Activated naive CD8-positive, alpha-beta T cell (primary cell): ENCODE measurements around the gene HPCAL1.
"Not testable (repeated sequence)": the region's sequence is repeated elsewhere in the genome, so short reads cannot be mapped to it uniquely, and the experiment has no call there.

Experiments
- H3K27ac Mint-ChIP-seq: one replicate; pipeline ENCODE4 v1.8.0; 2021; ENCODE audit warnings: mixed read lengths
- H3K27me3 Mint-ChIP-seq: one replicate; pipeline ENCODE4 v1.8.0; 2021; ENCODE audit warnings: mixed read lengths
- H3K36me3 Mint-ChIP-seq: one replicate; pipeline ENCODE4 v1.8.0; 2021; ENCODE audit warnings: mixed read lengths
- H3K4me1 Mint-ChIP-seq: one replicate; pipeline ENCODE4 v1.8.0; 2021; ENCODE audit warnings: low read depth, mixed read lengths
- H3K4me3 Mint-ChIP-seq: one replicate; pipeline ENCODE4 v1.8.0; 2021; ENCODE audit warnings: mild to moderate bottlenecking, mixed read lengths
- H3K9me3 Mint-ChIP-seq: one replicate; pipeline ENCODE4 v1.8.0; 2021; ENCODE audit warnings: low read depth, mixed read lengths

Gene HPCAL1

DNA sequence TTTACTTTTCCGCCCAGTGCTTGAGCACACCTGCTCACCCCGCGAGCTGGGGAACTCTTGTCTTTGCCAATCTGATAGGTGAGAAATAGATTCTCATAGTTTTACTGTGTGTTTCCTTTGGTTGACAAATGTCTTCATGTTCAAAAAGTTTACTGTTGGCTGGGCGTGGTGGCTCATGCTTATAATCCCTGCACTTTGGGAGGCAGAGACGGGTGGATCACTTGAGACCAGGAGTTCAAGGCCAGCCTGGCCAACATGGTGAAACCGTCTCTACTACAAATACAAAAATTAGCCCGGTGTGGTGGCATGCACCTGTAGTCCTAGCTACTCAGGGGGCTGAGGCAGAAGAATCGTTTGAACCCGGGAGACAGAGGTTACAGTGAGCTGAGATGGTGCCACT, 135.1 kb downstream of the HPCAL1 start:
- no peaks in the 10 kb centered on the region for H3K9me3 Mint-ChIP-seq
- H3K27ac Mint-ChIP-seq, result no peak overlapping the region
- no peak overlapping the region for H3K4me3 Mint-ChIP-seq
- H3K36me3 Mint-ChIP-seq, result peaks cover 12% of the 10 kb centered on the region
- peaks cover 16% of the 10 kb centered on the region for H3K4me1 Mint-ChIP-seq
- no peaks in the 10 kb centered on the region for H3K27me3 Mint-ChIP-seq

DNA sequence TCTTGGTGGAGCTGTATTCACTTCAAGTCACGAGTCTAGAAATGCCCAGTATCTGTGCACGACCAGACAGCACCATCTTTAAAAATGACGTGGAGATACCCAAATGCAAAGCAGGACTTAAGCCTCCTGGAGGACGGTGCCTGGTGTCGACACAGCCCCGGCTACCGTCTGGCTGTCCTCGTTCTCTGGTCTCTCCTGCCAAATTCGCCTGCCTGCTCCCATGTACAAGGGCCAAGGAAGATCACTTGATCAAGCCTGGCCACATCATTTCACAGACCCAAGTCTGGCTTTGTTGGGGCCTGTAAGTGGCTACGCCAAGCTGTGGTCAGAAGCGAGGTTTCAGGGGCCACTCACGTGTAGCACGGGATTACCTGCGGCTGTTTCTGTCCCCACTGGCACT, 136.0 kb downstream of the HPCAL1 start:
- Mint-ChIP-seq H3K27me3 (no peaks in the 10 kb centered on the region), H3K27ac (peak overlapping the region; percentile 6), H3K36me3 (peaks cover 16% of the 10 kb centered on the region), H3K4me1 (peaks cover 20% of the 10 kb centered on the region), H3K9me3 (no peaks in the 10 kb centered on the region), H3K4me3 (no peak overlapping the region)

- Mint-ChIP-seq H3K36me3 (peaks cover 16% of the 10 kb centered on the region), H3K27ac (peak overlapping the region; percentile 61), H3K27me3 (no peaks in the 10 kb centered on the region), H3K9me3 (no peaks in the 10 kb centered on the region), H3K4me3 (no peak overlapping the region), H3K4me1 (peaks cover 25% of the 10 kb centered on the region)
Measured at GRCh38 chr2:10439185-10439879, 136.6 kb downstream of the HPCAL1 start.

- Mint-ChIP-seq H3K9me3 (no peaks in the 10 kb centered on the region), H3K36me3 (peaks cover 21% of the 10 kb centered on the region), H3K4me1 (peaks cover 30% of the 10 kb centered on the region), H3K27ac (no peak overlapping the region), H3K4me3 (no peak overlapping the region), H3K27me3 (no peaks in the 10 kb centered on the region)
Measured at GRCh38 chr2:10439971-10440370, 137.3 kb downstream of the HPCAL1 start.

- Mint-ChIP-seq H3K27me3 (no peaks in the 10 kb centered on the region), H3K4me1 (peaks cover 35% of the 10 kb centered on the region), H3K36me3 (peaks cover 21% of the 10 kb centered on the region), H3K9me3 (no peaks in the 10 kb centered on the region), H3K4me3 (no peak overlapping the region), H3K27ac (no peak overlapping the region)
Measured at GRCh38 chr2:10440736-10441135, 138.0 kb downstream of the HPCAL1 start.

- Mint-ChIP-seq H3K9me3 (no peaks in the 10 kb centered on the region), H3K27ac (peak overlapping the region; percentile 72), H3K27me3 (no peaks in the 10 kb centered on the region), H3K4me1 (peaks cover 40% of the 10 kb centered on the region), H3K4me3 (no peak overlapping the region), H3K36me3 (peaks cover 21% of the 10 kb centered on the region)
Measured at GRCh38 chr2:10441948-10442347, 139.2 kb downstream of the HPCAL1 start.

- Mint-ChIP-seq H3K4me1 (peaks cover 42% of the 10 kb centered on the region), H3K27ac (peak overlapping the region; percentile 72), H3K36me3 (peaks cover 25% of the 10 kb centered on the region), H3K4me3 (peak overlapping the region; percentile 17)
- not testable (repeated sequence) for H3K9me3 Mint-ChIP-seq, H3K27me3 Mint-ChIP-seq
Measured at GRCh38 chr2:10442469-10443126, 139.9 kb downstream of the HPCAL1 start.

- Mint-ChIP-seq H3K27ac (peak overlapping the region; percentile 79), H3K4me3 (peak overlapping the region; percentile 99), H3K36me3 (peaks cover 25% of the 10 kb centered on the region), H3K4me1 (peaks cover 47% of the 10 kb centered on the region), H3K27me3 (no peaks in the 10 kb centered on the region), H3K9me3 (no peaks in the 10 kb centered on the region)
Measured at GRCh38 chr2:10444463-10444862, 141.8 kb downstream of the HPCAL1 start.

- Mint-ChIP-seq H3K27me3 (no peaks in the 10 kb centered on the region), H3K4me1 (peaks cover 54% of the 10 kb centered on the region), H3K36me3 (peaks cover 22% of the 10 kb centered on the region), H3K4me3 (peak overlapping the region; percentile 99), H3K27ac (peak overlapping the region; percentile 72), H3K9me3 (no peaks in the 10 kb centered on the region)
Measured at GRCh38 chr2:10446631-10447030, 143.9 kb downstream of the HPCAL1 start.

DNA sequence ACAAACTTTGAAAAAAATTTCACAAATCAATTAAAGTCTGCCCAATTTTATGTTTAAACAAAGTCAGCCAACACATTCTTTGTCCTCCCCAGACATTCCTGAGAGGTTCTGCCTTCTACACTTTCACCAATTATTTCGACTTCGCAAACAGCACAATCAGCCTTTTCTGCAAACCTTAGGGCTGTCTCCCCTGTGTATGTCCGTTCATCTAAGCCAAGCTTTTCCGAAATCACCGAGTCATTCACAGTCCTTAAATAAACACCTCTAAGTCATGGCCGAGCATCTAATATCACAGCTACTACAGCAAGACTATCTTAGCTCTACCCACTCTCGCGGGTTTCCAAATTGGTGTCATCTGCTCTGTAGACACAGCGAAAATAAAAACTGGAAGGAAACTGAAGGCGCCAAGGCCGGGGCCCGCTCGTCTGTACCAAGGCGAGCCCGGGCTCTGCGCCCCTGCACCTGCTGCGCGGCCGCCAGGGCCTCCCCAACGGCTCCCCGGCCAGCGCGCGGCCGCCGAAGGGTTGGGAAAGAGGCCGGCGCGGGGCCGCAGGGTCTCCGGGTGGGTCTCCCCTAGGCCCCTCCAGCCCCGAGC, 144.7 kb downstream of the HPCAL1 start:
- peaks cover 48% of the 10 kb centered on the region for H3K4me1 Mint-ChIP-seq
- H3K9me3 Mint-ChIP-seq, result no peaks in the 10 kb centered on the region
- peak overlapping the region; percentile 99 for H3K4me3 Mint-ChIP-seq
- H3K36me3 Mint-ChIP-seq, result peaks cover 16% of the 10 kb centered on the region
- H3K27me3 Mint-ChIP-seq, result no peaks in the 10 kb centered on the region
- H3K27ac Mint-ChIP-seq, result peak overlapping the region; percentile 97

- Mint-ChIP-seq H3K4me3 (peak within 1 kb of the TSS; percentile 99), H3K9me3 (no peaks in the 10 kb centered on the region), H3K4me1 (peaks cover 46% of the 10 kb centered on the region), H3K27ac (peak within 1 kb of the TSS; percentile 97), H3K36me3 (peaks cover 15% of the 10 kb centered on the region), H3K27me3 (no peaks in the 10 kb centered on the region)
Measured at GRCh38 chr2:10447895-10448575, 145.3 kb downstream of the HPCAL1 start, which contains the start of gene ODC1. ODC1 (minus strand) TSS chr2:10448327; CDS start chr2:10445032, 3,295 bp downstream.

- Mint-ChIP-seq H3K36me3 (peaks cover 12% of the 10 kb centered on the region), H3K4me1 (peaks cover 42% of the 10 kb centered on the region), H3K9me3 (no peaks in the 10 kb centered on the region), H3K4me3 (peak overlapping the region; percentile 88), H3K27me3 (no peaks in the 10 kb centered on the region), H3K27ac (peak overlapping the region; percentile 92)
Measured at GRCh38 chr2:10448576-10449485, 146.1 kb downstream of the HPCAL1 start.

- H3K9me3 Mint-ChIP-seq, result no peaks in the 10 kb centered on the region
- H3K27me3 Mint-ChIP-seq, result no peaks in the 10 kb centered on the region
- H3K36me3 Mint-ChIP-seq, result peaks cover 12% of the 10 kb centered on the region
- peak overlapping the region; percentile 88 for H3K4me3 Mint-ChIP-seq
- peak overlapping the region; percentile 92 for H3K27ac Mint-ChIP-seq
- H3K4me1 Mint-ChIP-seq, result peaks cover 36% of the 10 kb centered on the region
Measured at GRCh38 chr2:10449486-10449831, 146.8 kb downstream of the HPCAL1 start.
